T follicular helper cell (primary cell): ENCODE results near the gene CES4A.
"Not testable (repeated sequence)": the region's sequence is repeated elsewhere in the genome, so short reads cannot be mapped to it uniquely, and the experiment has no call there.

Experiments used
- DNase-seq: peaks from one replicate; pipeline ENCODE4 v3.0.0-alpha.2; 2020; ENCODE audit warnings: low read depth

Gene CES4A

GRCh38 chr16:66956154-66956457 is 32.3 kb upstream of the CES4A start:
- DNase-seq: not testable (repeated sequence)

DNA sequence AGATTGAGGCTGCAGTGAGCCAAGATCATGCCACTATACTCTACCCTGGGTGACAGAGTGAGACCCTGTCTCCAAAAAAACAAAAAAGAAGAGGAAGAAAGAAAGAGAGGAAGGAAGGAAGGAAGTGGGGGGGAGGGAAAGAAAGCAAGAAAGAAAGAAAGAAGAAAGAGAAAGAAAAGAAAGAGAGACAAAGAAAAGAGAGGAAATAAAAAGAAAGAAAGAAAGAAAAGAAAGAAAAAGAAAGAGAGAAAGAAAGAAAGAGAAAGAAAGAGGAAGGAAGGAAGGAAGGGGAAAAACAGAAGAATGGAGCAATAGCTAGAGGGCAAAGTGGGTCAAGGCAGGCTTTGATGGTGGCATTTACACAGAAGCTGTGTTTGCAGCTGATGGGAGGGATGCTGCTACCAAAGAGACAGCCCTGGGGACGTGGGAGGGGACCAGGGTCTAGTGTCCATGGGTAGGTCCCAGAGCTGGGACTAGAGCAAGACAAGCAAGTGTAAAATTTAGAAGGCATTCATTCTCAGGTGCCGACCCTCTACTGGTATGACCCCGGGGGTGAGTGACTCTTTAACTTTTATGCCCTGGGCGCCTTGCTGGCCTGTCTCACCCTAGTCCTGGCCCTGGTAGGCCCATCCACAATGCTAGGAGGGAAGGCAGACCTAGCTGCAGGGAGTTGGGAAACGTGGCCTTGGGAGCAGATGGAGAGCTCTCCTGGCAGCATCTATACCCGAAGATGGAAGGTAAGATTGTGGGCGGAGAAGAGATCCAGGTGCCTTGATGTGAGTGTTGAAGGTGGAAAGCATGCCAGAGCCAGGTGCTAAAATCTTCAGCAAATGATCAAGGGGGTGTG is 29.3 kb upstream of the CES4A start:
- no peak for DNase-seq

DNA sequence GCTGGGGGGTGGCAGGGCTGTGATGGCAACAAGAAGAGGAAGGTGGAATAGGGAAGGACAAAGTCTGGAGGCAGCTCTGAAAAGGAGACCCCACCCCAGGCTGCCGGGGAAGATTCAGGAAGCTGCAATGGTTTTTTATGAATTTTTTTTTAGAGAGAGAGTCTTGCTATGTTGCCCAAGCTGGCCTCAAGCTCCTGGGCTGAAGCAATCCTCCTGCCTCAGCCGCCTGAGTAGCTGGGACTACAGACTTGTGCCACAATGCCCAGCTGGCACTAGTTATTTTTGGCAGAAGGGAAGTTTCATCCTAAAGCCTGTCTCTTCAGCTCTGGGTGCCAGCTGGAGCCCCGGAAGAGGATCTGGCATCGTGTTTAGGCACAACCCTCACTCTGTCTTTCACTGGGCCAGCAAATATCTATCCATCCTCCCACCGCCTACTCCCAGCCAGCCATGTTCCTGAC is 28.7 kb upstream of the CES4A start:
- no peak for DNase-seq

GRCh38 chr16:66960270-66960669 is 28.1 kb upstream of the CES4A start:
- DNase-seq: no peak

- peak; percentile 34 for DNase-seq
Observed at GRCh38 chr16:66961065-66961744, 27.2 kb upstream of the CES4A start, which contains the start of gene CES3. CES3 (plus strand) TSS chr16:66961266; CDS start chr16:66961308, 42 bp downstream.

DNA sequence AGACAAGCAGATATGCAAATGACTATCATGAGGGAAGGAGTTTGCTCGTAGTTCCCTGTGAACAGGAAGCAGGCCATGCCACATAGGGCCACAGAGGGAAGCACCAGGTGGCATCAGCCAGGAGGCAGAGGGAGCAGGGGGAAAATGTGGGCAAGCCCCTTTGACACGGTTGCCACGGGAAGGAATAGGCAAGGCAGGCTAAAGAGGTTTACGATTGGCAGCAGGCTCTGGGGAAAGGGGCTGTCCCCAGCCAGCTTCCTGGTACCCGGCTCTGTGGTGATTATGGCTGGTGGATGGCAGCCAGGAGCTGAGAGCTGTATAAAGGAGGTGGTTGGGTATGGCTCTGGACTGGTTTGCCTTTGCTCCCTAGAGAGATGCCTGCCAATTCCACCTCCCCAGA is 26.5 kb upstream of the CES4A start:
- no peak for DNase-seq

- no peak for DNase-seq
Observed at GRCh38 chr16:66964049-66964448, 24.3 kb upstream of the CES4A start.

GRCh38 chr16:66968847-66969246 is 19.5 kb upstream of the CES4A start:
- DNase-seq: no peak

DNA sequence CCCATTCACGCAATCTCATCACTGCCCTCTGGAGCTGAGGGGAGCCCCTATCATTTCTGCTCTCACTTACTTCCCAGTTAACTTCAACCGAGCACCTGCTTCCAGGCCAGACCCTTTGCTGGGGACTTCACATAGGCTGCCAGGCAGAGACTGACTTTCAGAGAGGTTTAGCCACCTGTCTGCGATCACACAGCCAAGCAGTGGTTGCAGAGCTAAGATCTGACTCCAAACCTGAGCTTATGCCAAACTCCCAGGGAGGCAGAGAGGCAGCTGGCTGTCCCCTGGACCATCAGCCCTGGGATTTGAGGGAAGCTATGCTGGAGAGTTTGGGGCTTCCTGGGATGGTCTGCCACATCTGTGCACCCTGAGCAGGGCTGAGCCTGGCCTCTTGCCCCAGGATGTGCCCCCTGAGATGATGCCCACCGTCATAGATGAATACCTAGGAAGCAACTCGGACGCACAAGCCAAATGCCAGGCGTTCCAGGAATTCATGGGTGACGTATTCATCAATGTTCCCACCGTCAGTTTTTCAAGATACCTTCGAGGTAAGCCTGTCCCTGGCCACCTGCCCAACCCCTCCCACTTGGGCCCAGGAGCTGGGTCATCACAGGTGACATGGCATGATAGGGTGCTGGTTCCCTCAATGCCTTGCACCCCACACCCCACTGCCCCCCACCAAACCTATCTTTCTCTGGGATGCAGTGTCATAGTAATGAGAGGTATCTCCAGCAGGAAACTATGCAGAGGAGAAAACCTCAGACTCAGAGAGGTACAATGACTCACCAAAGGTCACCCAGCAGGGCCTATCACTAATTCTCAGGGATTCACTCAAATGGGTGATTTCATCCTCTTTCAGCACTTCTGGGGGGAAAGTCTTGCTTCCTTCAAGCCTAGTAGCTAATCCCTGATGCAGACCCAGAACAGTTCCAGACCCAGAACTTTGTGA is 17.3 kb upstream of the CES4A start:
- DNase-seq: no peak

DNA sequence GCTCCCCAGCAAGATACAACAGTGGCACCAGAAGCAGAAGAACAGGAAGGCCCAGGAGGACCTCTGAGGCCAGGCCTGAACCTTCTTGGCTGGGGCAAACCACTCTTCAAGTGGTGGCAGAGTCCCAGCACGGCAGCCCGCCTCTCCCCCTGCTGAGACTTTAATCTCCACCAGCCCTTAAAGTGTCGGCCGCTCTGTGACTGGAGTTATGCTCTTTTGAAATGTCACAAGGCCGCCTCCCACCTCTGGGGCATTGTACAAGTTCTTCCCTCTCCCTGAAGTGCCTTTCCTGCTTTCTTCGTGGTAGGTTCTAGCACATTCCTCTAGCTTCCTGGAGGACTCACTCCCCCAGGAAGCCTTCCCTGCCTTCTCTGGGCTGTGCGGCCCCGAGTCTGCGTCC is 15.4 kb upstream of the CES4A start:
- no peak for DNase-seq

GRCh38 chr16:66973716-66974115 is 14.7 kb upstream of the CES4A start:
- DNase-seq: no peak

GRCh38 chr16:66974156-66974931 is 14.0 kb upstream of the CES4A start:
- DNase-seq: not testable (repeated sequence)

DNA sequence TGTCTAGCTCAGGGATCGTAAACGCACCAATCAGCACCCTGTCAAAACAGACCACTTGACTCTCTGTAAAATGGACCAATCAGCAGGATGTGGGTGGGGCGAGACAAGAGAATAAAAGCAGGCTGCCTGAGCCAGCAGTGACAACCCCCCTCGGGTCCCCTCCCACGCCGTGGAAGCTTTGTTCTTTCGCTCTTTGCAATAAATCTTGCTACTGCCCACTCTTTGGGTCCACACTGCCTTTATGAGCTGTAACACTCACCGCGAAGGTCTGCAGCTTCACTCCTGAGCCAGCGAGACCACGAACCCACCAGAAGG is 13.5 kb upstream of the CES4A start:
- peak; percentile 36 for DNase-seq

- DNase-seq: no peak
Observed at GRCh38 chr16:66975302-66975893, 13.0 kb upstream of the CES4A start.

DNA sequence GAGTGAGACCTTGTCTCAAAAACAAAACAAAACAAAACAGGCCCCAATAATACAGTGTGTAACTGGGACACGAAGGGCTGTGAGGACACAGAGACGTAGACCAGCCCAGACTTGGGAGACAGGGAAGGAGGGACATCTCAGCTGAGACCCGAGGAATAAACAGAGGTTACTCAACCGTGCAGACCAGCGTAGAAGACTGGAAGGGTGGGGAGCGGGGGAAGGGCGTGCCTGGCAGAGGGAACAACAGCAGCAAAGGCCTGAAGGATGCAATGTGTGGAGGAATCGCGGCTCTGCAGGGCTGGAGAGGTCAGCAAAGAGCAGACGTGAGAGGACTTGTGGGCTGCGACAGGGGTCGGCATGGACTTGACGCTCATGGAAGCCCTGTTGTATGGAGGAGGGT is 11.6 kb upstream of the CES4A start:
- DNase-seq: no peak

DNA sequence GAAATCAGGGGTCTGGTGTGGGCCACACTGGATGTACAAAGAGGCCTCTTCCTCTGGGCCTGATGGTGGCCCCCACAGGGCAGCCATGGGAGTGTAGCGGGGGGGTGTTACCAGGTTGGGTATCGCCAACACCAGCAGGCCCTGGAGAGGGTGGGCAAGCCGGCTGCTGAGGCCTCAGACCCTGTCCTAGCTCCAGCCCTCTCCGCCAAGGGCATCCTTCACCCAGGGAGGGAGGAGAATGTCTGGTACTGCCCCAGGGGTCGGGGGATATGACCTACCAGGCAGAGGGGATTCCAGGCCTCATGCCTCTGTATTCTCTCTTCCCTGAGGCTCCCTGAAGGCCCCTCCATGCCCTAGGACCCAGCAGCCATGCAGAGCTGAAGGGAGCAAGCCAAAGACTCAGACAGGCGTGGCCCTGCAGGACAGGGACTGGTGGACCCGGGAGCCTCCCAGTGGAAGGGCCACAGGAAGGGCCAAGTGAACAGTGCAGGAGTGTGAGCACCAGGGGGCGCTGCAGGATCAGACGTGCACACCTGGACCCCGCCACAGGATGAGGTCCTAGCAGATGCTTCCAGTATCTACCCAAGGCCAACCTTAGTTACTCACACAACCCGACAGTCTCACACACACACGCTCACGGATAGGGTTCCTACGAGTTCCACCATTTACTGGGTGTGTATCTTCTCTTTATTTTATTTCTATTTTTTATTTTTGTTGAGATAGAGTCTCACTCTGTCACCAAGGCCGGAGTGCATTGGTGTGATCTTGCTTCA is 10.9 kb upstream of the CES4A start:
- peak; percentile 81 for DNase-seq

DNA sequence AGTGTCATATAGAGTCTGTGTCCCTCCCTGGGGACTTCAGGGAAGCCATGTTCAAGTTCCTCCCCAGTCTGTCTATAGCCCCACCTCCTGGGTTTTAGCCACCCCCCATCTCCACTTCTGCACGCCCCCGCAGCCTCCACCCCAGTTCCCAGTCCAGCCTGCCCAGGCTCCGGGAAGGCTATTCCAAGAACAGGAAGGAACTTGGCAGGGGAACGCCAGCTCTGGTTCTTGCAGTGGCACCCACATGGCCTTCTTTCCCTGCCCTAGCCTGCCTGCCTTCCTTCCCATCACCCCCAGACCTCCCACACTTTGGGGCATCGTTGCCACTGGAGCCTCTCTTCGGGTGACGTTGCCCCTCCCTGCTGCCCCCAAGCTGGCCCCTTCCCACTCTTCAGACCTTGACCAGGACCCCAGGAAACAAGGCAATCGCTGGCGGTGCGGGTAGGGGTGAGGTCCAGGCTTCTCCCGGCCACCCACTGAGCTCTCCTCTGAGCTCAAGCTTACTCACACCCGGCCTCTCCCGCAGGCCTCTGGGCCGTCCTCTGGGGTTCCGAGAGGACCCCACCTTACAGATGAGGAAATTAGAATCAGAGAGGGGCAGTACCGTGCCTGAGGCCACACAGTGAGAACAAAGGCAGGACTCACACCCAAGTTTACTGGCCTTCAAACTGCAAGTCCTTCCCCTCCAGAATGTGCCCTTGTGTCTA is 9.2 kb upstream of the CES4A start:
- DNase-seq: no peak

GRCh38 chr16:66983033-66983432 is 5.4 kb upstream of the CES4A start:
- no peak for DNase-seq

- DNase-seq: no peak
Observed at GRCh38 chr16:66984892-66985311, 3.5 kb upstream of the CES4A start.

DNA sequence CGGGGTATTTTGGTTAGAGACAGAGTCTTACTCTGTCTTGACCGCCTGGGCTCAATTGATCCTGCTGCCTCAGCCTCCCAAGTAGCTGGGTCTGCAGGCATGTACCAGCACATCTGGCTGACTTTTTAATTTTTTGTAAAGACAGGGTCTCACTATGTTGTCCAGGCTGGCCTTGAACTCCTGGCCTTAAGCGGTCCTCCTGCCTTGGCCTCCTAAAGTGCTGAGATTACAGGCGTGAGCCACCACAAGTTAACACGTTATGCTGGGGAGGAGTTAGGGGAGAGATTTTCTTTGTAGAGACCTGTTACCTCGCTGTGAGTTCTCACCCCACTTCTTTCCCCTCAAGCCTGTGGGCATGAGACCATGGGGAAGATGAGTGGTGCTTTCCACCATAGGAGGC is 1.8 kb upstream of the CES4A start:
- DNase-seq: no peak
